GM18498 (cell line): ENCODE results near the gene RAB37.

Experiments used
- ATAC-seq: cut with Tn5 transposase; IDR thresholded peaks from one replicate; pipeline ENCODE4 v1.9.1; 2021; ENCODE audit warnings: mild to moderate bottlenecking, moderate library complexity; ENCODE audit not compliant: unreplicated experiment

RAB37 gene

DNA sequence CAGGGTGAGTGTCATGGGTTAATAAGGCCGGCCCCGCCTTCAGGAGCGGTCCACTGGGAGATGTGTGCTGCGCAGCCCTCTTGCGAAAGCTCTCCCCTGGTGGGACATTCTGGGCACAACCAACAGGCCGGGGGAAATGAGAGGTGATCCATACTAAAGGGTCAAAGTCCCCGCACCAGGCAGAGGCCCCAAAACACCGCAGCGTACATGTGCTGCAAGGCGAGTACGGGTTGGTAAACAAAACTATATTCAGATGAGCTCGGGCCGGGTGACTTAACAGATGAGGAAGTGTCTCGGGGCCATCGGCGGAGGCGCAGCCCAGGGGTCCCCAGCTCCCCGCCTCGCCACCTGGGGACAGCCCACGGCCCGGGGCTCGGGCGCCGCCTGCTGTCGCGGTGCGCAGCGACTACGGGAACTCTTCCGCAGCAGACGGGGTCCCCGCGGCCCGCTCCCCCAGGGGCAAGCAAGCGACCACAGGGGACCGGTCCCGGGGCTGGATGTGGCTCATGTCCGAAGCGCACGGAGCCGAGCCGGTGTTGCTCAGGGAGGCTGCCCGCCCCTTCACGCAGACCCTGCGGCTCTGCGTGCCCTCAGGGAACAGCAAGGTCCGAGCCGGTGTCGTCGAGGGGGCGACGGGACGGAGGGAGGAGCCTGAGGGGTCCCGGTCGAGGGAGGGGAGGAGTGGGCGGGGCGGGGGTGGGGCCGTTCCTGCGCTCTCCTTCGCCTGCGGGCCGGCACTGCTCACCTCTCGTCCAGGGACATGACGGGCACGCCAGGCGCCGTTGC lies at the start of gene RAB37:
Gene RAB37 (plus strand): TSS at position 744 of the 786 bp plus-strand sequence. CDS start 17 bp downstream, at position 761.
- ATAC-seq: peak; percentile 36

DNA sequence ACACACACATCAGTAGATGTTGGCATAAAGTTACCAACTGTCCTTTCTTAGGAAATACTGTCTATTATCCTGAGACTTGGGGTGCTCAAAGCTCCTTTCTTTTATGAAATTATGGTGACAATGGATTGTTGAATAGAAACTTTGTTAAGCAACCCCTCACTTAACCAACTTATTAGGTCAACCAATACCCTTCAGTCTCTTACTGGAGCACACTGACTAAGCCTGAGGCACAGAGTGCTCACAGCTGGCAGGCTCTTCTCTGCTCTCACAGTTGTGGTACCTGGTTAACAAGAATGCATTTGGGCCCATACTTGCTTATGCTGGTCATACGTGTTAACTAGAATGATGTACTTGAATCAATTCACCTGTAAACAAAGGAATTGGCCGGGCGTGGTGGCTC lies 49.2 kb upstream of the RAB37 start:
- no peak for ATAC-seq

GRCh38 chr17:74690409-74690825 lies 46.6 kb upstream of the RAB37 start:
- no peak for ATAC-seq

DNA sequence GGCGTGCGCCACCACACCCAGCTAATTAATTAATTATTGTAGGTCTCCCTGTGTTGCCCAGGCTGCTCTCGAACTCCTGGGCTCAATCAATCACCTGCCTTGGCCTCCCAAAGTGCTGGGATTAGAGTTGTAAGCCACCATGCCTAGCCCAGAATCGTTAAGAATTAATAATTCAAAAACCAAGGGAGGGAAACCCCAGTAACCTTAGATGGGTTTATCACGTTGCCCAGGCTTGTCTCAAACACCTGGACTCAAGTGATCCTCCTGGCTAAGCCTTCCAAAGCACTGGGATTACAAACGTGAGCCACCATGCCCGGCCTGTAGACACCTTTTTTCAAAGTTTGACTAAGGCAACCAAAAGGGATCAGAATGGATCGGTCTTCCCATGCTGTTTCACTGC lies 45.9 kb upstream of the RAB37 start:
- no peak for ATAC-seq

GRCh38 chr17:74694081-74694480 lies 43.0 kb upstream of the RAB37 start:
- no peak for ATAC-seq

- no peak for ATAC-seq
These were observed 41.4 kb upstream of the RAB37 start for GRCh38 chr17:74695629-74696028.

GRCh38 chr17:74697515-74697914 lies 39.5 kb upstream of the RAB37 start:
- no peak for ATAC-seq

DNA sequence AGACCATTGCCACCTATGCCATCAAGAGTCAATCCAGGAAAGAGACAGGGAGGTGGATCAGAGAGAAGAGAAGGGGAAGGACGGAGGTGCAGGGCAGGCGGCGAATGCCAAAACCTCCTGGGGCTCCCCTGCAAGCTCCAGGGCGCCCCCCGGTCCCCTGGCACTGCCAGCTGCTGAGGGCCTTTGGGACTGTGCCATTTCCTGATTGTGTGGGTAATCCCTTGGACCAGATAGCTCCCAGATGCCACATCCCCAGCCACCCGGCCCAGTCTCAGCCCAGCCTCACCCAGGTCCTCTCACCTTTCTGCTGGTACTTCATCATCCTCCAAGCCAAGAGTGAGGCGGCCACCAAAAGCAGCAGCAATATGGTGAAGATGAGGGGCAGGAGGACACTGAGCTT lies 39.0 kb upstream of the RAB37 start:
- ATAC-seq: no peak

DNA sequence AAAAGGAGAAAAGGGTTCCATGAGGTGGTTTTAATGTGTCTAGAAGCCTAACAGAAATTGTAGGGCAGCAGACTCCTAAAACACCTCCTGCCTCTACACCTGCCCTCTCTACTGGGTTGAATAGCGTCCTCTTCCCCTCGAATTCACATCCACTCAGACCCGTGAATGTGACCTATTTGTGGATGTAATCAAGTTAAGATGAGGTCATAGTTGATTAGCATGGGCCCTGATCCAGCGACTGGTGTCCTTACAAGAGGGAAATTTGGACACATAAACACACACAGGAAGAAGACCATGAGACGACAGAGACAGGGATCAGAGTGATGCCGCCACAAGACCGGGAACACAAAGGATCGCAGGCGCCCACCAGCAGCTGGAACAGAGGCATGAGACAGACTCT lies 37.8 kb upstream of the RAB37 start:
- no peak for ATAC-seq

DNA sequence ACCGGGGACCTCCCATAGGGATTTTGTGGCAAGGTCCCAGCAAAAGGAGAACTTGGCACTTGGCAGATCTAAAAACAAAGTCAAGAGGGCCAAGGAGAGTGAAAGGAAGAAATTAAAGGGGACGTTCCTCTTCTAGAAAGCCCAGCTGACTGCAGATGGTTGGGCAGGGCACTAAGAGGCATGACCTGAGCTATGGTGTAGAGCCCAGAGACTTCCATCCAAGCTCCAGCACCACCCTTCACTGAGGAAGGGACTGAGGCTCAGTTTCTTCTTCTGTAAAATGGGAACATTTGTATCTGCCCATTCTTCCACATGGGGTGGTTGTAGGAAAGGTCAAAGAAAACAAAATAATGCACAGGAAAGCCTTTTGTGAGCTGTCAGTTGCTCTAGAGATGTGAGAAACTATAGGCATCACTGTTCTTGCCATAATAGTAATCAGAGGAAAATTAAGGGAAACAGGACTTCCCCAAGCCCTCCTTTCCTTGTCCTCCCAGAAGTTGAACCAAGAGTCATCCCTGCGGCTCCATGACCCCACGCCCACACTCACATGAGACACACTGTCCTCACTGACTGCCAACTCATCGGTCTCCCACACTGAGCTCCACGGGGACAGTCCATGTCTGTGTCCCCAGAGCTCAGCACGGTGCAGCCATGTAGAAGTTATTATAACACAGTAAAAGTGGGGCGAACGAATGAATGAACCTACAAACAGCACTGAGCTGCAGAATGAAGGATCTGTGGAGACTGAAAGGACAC lies 34.8 kb upstream of the RAB37 start:
- no peak for ATAC-seq

GRCh38 chr17:74703311-74703710 lies 33.7 kb upstream of the RAB37 start:
- ATAC-seq: no peak

GRCh38 chr17:74704544-74704943 lies 32.5 kb upstream of the RAB37 start:
- ATAC-seq: no peak

GRCh38 chr17:74711058-74711824 lies 25.8 kb upstream of the RAB37 start:
- ATAC-seq: no peak

GRCh38 chr17:74712301-74712700 lies 24.8 kb upstream of the RAB37 start:
- no peak for ATAC-seq

- ATAC-seq: no peak
These were observed 24.3 kb upstream of the RAB37 start, which contains the start of gene CD300LF for GRCh38 chr17:74712756-74713155. CD300LF (minus strand) TSS chr17:74712923; CDS start chr17:74712866, 57 bp downstream.

DNA sequence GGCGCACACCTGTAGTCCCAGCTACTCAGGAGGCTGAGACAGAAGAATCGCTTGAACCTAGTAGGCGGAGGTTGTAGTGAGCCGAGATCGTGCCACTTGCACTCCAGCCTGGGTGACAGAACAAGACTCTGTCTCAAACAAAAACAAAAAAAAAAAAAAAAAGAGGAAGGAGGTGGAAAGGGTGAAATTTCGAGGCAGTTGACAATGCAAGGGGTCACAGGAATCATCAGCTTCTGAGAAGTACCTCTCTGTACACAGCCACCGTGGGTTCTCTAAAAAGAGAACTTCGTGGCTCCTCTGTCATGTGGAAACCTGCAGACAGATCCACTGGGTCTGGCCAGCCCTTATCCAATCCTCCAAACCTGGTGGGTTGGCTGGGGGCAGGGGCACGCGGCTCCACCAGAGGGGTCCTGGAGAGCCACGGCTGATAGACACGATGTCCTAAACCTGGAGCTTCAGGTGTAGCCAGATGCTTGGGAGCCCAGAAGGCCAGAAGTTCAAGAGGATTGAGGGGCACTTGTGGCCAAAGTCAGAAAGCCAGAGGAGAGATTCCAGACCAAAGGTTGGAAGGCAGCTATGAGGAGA lies 23.8 kb upstream of the RAB37 start:
- ATAC-seq: no peak

- ATAC-seq: no peak
These were observed 21.9 kb upstream of the RAB37 start for GRCh38 chr17:74715144-74715543.

GRCh38 chr17:74720506-74720905 lies 16.6 kb upstream of the RAB37 start:
- ATAC-seq: no peak

DNA sequence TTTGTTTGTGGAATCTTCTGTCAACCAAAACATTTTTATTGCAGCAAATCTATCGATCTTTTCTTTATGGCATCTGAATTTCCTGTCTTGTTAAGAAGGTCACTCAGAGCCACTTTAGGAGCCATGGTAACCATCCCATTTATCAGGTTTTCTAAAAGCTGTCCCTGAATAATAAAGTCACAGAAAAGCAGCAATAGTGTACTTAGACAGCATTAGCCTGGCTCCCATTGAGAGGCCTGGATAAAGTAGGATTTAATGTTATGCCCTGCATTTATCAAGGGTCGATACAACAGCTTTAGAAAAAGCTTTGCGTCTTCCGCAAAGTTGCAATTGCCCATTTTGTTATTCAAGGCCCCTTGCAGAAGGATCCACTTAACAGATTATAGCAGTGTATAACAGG lies 14.3 kb upstream of the RAB37 start:
- ATAC-seq: no peak

DNA sequence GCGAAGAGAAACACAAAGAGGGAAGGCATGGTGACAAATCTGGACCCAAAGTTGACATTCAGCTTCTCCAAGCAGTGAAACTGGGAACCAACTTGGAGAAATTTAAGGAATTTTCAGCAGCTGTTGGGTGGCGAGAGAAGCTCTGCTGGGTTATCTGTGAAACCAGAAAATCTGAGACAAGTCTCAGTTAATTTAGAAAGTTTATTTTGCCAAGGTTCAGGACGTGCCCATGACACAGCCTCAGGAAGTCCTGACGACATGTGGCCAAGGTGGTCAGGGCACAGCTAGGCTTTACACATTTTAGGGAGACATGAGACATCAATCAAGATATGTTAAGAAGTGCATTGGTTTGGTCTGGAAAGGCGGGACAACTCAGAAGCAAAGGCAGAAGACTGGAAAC lies 13.2 kb upstream of the RAB37 start:
- no peak for ATAC-seq

GRCh38 chr17:74725111-74725510 lies 11.9 kb upstream of the RAB37 start:
- ATAC-seq: no peak
